Limb (tissue), 2 donors: ENCODE data around the gene CDK6.
"Not testable (repeated sequence)": the region's sequence is repeated elsewhere in the genome, so short reads cannot be mapped to it uniquely, and the experiment has no call there.

Source experiments
- DNase-seq, 2 donors: peaks; one replicate each; pipeline ENCODE4 v3.0.0-alpha.2; 2016; ENCODE audit errors: extremely low spot score in 2 of 2

The CDK6 gene

DNA sequence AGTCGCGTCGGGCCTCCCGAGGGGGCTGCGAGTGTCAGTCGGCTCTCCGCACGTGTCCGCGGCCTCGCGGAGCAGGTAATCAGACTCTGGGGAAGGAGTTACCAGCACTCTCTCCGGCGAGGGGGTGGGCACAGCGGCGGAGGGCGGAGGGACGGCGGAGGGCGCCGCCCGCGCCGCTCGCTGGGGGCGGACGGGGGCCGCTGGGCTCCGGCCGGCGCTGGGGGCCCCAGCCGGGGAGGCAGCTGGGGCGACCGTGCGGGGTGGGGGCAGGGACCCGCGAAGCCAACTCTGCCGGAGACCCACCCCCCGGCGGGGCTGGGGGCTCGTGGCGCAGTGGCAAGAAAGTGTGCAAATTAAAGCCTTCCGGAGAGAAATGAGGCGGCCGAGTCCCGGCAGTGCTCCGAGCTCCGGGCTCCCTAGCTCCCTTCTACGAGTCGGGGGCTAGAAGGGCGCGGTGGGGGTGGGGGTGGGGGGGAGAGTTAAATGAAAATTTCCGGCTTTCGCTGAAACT is at the start of gene CDK6:
TSS of gene CDK6 (minus strand) at position 85 of the 511 bp plus-strand sequence. CDS start 3,250 bp downstream, outside the sequence.
- peak; percentile 70 to 84 for DNase-seq

DNA sequence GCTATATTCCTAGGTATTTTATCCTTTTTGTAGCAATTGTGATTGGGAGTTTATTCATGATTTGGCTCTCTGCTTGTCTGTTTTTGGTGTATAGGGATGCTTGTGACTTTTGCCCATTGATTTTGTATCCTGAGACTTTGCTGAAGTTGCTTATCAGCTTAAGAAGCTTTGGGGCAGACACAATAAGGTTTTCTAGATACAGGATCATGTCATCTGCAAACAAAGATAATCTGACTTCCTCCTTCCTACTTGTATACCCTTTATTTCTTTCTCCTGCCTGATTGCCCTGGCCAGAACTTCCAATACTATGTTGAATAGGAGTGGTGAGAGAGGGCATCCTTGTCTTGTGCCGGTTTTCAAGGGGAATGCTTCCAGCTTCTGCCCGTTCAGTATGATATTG is 49.7 kb upstream of the CDK6 start:
- not testable (repeated sequence) for DNase-seq

DNA sequence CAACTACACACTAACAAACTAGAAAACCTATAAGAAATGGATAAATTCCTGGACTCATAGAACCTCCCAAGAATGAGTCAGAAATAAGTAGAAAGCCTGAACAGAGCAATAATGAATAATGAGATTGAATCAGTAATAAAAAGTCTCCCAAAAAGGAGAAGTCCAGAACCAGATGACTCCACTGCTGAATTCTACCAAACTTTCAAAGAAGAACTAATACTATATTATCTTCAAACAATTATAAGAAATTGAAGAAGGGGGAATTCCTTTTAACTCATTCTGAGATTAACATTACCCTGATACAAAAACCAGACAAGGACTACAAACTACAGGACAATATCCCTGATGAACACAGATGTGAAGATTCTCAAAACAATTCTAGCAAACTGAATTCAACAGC is 47.8 kb upstream of the CDK6 start:
- DNase-seq, result no peak

DNA sequence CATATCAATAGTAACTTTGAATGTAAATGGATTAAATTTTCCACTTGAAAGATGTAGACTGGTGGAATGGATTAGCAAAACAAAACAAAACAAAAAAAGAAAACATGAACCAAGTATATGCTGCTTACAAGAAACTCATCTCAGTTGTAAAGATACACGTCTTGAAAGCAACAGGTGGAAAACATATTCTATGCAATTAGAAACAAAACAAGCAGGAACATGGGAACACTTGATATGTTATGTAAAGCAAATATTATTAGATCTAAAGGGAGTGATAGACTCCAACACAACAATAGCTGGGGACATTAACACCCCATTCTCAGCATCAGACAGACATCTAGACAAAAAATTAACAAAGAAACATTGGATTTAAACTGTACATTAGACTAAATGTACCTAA is 46.4 kb upstream of the CDK6 start:
- DNase-seq, result no peak

DNA sequence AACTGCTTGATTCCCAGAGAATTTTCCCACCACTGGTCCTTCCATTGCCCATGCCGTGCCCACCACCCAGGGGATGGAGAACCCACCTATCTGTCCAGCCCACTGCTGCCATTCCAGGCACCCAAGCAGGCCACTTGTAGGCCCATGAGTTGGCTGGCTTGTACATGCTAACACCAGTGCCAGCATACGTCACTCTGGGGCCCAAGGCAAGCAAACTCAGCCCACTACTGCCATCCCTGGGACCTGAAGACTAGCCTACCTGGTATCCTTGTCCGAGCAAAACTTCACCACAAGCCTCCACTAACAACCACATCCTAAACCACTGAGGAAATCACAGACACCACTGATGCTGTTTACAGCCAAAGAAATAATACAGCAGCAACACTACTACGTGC is 44.7 kb upstream of the CDK6 start:
- DNase-seq, result no peak

DNA sequence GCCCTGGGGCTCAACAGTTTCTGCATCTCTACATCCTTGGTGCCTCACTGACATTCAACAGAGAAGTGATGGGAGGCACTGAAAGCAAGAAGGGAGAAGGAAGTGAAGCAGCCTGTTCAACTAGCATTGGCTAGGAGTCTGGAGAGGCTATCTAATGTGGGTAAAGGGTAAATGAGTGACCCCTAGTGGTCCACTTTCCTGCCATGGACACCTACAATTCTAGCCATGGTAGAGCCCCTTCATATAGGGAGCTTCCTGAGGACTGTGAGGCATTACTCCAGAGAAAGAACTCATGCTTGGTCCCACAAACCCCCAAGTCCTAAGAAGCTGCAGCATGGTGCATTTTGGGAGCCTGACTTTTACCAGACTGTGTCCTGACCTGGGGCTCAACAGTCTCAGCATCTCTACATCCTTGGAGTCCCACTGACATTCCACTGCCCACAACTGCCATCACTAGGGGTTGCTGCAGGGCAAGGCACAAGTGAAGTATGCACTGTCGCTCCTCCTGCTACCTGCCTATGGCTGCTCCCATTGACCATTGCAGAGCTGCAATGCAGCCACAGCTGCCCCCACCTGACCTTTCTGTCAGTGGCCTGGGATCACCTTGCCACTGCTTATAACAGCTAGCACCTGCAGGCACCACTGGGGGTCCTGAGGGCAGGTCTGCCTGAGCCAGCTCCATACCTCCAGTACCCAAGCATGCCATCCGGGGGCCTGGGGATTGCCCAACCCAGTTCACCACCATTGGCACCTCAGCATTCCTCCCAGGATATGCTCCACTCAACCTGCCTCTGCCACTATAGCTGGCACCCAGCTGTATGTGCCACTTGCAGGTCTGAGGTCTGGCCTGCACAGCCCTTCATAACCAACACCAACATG is 44.1 kb upstream of the CDK6 start:
- no peak for DNase-seq

DNA sequence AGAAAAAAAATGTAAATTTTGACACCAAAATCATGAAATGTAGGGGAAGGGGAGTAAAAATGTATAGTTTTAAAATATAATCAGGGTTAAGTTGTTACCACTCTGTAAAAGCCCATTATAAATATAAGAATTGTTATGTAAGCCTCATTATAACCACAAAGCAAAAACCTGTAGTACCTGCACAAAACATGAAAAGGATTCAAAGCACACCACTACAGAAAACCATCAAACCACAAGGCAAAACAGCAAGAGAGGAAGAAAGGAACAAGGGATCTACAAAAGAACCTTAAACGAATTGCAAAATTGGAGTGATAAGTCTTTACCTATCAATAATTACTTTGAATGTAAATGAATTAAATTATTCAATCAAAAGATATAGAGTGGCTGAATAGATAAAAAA is 41.0 kb upstream of the CDK6 start:
- no peak for DNase-seq

DNA sequence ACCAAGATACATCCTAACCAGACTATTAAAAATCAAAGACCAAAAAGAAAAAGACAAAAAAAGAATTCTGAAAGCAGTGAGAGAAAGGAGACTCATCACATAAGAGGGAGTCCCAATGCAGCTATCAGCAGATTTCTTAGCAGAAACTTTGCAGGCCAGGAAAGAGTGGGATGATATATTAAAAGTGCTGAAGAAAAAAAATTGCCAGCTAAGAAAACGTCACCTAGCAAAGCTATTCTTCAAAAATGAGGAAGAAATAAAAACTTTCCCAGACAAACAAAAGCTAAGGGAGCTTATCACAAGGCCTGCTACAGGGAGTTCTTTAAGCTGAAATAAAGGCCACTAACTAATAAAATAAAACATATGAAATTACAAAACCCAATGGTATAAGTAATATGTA is 40.5 kb upstream of the CDK6 start:
- DNase-seq, result no peak

DNA sequence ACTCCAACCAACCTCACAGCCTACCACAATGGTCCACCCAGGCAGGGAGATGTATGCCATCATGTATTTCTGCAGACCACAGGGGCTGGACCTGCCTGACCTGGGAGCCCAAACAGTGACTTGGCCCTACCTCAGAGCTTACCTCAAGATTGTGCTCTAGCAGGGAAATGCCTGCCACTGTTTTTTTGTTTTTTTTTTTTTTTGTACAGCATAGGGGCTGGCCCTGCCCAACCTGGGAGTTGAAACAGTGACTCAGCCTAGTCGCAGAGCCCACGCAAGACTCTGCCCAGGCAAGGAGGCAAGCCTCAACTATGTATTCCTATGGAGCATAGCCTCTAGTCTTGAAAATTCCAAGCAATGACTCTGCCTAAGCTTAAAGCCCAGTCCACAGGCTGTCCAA is 39.3 kb upstream of the CDK6 start:
- DNase-seq, result no peak

DNA sequence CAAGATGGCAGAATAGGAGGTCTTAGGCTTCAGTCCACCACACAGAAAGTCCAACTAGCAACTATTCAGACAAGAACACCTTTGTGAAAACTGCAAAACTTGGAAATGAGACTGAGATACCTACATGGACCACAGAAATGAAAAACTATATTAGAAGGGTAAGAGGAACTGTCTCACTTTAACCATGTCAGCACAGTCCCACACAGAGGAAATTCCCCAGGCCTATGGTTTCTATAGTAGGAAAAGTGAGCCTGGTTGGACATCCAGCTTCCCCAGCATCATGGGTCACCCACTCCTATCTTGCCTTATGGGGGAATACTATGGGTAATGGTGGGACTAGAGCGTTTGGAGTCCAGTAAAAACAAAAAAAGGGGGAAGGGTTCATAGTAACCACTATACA is 38.8 kb upstream of the CDK6 start:
- DNase-seq, result no peak

DNA sequence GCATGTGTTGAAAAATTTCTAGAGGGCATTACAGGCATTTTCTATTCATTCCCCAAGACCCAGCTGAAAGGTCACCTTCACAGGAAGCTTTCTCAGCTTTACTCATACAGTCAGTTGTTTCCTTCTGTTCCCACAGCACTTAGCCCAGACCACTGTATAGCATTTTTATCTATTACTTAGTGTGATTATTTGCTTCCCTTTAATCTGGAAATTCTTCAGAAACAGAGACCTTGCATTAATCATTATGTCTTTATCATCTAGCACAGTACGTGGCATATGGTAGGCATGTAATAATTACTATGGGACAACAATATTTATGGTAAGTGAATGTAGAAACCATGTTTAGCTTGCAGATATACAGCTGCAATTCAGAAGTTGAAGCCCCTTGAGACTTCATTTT is 38.2 kb upstream of the CDK6 start:
- no peak for DNase-seq

DNA sequence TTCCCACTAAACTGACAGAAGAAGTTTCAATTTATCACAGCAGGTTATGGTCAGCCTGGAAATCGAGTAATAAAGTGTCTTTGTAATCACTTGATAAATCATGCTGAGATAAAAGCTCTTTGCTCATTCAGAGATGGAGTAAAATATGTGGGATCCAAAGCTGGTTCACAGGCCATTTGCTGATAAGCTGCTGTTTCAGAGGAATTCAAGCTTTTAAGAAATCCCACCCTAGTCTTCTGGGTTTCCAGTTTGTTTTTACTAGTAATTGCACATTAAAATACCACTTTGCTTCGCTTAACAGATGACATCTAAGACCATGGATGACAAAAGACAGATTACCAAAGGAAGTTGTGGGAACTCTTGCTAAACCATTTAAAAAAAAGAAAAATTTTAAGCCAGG is 37.4 kb upstream of the CDK6 start:
- DNase-seq, result no peak

DNA sequence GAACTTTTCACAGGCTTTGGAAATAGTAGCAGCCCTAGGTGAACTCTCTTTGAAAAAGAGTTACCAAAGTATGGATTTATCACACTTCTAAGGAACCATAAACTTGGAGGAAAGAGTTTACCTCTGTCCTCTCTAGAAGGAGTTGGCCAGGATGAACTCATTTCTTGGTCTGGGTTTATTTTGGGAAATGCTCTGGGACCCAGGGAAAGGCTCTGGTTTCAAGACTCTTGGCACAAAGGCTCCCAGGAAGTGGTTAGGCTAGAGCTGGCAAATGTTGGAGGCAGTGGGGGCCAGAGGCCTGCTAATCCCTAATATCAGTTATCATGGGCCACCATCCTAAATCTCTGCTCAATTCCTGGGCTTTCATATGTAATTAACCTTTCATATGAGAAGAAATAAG is 36.3 kb upstream of the CDK6 start:
- no peak for DNase-seq

DNA sequence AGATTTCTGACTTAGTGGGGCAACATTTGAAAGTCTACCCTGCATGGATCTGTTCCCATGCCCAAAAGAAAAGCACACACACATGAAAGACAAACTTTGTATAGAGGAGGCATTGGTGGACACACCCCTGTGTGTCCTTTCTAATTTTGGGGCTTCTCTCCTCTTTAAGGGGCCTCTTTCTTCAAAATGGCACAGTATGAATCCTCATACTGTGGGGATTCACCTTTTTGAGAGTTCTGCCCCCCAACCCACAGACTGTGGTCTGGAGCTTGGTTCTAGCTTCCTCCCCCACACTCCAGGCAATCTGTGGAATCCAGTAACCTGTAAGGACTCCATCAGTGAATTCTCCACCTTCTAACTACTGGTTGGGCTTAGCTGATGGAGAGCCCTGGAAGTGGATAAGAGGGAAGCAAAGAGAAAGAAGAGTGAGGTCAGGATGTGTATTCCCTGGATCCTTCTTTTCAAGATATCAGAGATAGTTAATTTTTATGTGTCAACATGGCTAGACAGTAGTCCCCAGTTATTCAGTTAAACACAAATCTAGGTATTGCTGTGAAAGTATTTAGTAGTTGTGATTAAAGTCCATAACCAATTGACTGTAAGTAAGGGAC is 32.4 kb upstream of the CDK6 start:
- DNase-seq, result no peak

DNA sequence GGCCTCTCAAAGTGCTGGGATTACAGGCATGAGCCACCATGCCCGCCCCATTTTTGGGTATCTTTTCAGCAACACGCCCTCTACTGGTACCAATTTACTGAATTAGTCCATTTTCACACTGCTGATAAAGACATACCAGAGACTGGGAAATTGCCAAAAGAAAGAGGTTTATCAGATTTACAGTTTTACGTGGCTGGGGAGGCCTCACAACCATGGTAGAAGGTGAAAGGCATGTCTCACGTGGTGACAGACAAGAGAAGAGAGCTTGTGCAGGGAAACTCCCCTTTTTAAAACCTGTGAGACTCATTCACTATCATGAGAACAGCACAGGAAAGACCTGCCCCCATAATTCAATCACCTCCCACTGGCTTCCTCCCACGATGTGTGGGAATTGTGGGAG is 27.8 kb upstream of the CDK6 start:
- DNase-seq, result not testable (repeated sequence)

DNA sequence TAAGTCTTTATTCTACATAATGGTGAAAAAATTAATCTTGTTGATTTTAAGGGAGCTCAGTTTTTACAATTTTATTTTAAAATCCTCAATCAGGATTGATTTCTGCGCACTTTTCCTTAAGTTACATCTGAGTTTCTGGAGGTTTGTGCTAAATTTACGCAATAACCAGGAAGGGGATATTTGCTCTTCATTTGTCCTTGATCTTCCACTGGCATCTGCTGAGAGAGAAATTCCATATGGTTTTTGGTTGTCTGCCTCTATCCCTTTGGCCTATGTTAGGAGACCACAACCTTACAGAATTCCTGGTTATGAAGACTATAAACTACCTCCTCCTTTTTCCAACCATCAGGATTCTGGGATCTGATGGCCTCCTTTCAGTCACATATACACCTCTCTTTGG is 20.1 kb upstream of the CDK6 start:
- no peak for DNase-seq

DNA sequence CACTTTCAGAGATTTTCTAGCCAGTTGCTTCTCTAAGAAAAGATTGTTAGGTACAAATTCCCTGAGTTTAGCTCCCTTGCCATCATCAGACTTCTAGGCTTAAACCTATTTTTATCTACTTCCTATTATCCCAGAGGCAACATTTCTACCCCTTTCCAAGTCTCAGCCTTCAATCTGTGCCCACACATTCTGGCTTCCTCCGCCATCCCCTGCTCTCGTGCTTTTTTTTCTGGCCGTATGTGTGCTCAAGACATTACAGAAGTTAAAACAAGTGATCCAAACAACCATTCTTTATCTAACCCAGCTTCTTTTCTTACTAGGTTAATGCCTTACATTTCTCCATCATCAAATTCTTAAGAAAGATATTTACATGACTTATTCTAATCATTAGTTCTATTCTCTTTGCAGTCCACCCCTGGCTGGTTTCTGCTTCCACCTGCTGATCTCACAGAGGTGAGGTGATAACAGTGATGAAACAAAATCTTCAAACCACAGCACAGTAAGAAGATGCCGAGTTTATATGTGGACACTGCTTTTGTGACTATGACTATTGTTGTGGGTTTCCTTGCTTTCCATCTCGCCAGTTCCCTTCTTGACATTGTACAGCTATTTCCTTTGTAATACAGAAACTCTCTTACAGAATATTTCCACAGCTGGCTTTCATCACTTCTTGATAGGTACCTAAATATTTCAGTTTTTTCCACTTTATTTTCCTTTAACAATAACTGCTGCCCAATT is 18.3 kb upstream of the CDK6 start:
- no peak for DNase-seq

DNA sequence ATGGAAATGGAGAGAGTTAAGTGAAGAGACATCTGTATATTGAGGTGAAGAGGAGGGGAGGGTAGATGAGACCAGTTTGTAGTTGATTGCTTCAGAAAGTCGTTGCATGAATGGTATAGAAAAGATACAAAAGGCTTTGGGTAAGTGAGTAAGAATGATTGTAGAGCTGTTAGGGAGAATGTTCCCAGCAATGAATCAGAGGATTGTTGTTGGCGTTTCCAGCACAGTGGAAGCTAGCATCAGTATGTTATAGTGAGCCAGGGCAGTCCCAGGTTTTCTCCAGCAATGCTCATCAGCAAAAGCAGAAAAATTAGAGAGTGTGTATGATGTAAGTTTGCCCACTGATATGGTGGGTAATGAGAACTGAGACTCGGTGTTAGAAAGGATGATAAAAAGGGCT is 15.4 kb upstream of the CDK6 start:
- DNase-seq, result no peak

DNA sequence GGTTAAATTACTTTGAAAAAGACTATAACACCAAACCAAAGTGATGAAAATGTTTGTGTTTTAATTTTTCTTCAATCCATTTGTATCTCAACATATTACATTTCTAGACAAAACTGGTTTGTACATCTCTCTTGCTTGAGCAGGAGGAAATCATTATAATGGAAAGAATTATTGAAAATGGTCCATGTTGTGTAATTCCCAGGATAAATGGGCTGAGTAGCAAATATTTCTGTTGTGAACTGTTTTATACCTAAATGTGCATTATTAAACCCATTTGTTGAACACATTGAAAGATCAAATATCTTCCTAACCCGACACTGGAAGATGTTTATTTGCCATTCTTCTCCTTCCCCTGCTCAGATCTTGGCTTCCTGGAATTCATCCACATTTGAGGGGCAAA is 14.1 kb upstream of the CDK6 start:
- no peak for DNase-seq

DNA sequence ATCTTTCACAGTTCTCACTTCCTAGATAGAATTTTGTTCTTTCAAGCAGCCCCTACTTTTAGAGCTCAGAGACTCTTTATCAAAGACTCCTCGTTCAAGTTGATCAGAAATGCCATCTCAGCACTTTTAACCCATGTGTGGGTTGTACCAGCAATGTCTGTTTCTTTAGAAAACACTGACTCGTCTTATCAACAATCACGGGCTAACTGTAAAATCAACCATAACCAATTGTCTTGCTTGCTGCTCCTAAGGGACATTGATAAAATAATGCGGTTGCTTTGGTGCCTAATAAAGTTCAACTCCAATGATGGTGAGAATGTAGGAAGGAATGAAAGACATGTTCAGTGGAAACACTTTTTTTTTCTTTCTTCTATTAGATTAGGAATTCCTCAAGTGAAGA is 12.9 kb upstream of the CDK6 start:
- no peak for DNase-seq

DNA sequence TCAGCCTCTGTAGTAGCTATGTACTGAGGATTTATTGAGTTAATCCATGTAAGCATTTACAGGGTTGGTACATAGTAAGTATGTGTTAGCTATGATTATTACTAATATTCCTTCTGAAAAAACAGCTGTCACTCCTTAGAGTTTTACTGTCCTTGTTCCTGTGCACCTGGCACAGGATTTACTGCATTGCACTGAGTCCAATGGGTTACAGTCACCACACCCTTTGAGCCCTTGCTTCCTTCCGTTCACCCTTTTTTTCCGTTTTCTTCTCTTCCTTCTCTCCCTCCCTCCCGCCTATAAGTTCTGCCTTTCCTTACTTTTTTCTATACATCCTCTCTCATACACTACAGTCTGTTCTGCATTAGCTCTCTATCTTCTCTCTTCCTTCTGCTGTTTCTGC is 12.5 kb upstream of the CDK6 start:
- DNase-seq, result no peak

DNA sequence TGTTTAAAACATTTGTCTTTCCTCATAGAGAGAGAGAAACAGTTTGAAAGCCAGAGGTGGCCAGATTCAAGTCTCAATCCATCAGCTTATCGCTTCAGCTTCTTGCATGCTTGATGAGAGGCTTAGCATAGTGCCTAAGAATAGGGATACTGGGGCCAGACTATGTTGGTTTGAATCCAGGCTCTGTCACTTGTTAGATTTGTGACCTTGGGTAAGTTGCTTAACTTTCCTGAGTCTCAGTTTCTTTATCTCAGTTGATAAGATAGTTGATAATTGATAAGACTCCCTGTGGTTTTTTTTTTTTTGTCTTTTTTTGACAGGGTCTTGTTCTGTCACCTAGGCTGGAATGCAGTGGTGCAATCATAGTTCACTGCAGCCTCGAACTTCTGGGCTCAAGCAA is 12.1 kb upstream of the CDK6 start:
- no peak for DNase-seq
